ENCODE results near the gene SCFD2. TPM values are rescaled to one million over a fixed set of nuclear protein-coding genes. Genes with fewer than 3 reads are reported as not detected.
A peak's percentile ranks its signal among the peaks of the same experiment; 100 is the strongest.
"Not testable (repeated sequence)": the region's sequence is repeated elsewhere in the genome, so short reads cannot be mapped to it uniquely, and the experiment has no call there.

The SCFD2 gene
- total RNA-seq, 1 donor from 2014 or later, result 15.8 TPM

DNA sequence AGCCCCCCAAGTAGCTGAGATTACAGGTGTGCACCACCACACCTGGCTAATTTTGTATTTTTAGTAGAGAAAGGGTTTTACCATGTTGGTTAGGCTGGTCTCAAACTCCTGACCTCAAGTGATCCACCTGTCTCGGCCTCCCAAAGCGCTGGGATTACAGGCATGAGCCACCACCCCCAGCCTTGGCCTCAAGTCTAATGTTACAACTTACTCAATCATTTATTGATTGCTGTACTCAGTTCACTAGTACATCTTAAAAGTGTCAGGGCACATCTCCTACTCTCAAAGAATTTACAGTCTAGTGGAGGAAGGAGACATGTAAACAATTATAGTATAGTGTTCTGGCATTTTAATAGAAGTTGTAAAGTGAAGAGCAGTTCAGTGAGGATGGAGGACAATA lies 19.5 kb downstream of the SCFD2 start:
- not testable (repeated sequence) for DNase-seq (ENCODE audit: low spot score)

GRCh38 chr4:53340145-53340544 lies 25.7 kb downstream of the SCFD2 start:
- not testable (repeated sequence) for DNase-seq (ENCODE audit: low spot score)

- DNase-seq (ENCODE audit: low spot score), result not testable (repeated sequence)
Measured at GRCh38 chr4:53334916-53335315, 30.9 kb downstream of the SCFD2 start.

GRCh38 chr4:53326535-53326934 lies 39.3 kb downstream of the SCFD2 start:
- DNase-seq (ENCODE audit: low spot score), result no peak

- peak; percentile 30 for DNase-seq (ENCODE audit: low spot score)
Measured at GRCh38 chr4:53322696-53323095, 43.2 kb downstream of the SCFD2 start.

DNA sequence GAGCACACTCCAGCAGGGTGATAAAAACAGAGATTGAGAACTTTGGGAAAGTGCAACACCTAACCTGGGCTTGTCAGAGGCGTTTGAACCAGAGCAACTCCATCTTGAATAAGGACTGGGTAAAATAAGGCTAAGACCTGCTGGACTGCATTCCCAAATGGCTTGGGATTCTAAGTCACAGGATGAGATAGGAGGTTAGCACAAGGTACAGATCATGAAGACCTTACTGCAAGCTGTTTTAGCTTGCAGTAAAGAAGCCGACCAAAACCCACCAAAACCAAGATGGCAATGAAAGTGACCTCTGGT lies 43.9 kb downstream of the SCFD2 start:
- no peak for DNase-seq (ENCODE audit: low spot score)

- DNase-seq (ENCODE audit: low spot score), result no peak
Measured at GRCh38 chr4:53321151-53321983, 44.5 kb downstream of the SCFD2 start.

- peak; percentile 32 for DNase-seq (ENCODE audit: low spot score)
Measured at GRCh38 chr4:53315300-53315699, 50.6 kb downstream of the SCFD2 start.

DNA sequence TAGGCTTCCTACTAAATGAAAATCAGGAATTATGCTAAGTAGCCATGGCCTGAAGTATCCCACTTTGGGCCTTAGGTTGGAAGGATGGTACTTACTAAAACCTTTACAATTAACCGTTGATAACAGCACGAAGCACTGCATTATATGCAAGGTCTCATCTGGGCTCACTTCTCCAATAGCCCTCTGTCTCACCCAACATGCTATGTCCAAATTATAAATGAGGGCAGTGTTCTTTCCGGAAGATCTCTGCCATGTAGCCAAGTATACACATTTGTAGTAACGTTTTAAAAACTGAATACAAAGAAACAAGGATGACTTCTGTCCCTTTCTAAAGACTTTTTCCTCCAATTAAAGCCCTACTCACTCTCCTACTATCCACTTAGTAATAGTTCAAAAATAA lies 51.6 kb downstream of the SCFD2 start:
- DNase-seq (ENCODE audit: low spot score), result no peak

DNA sequence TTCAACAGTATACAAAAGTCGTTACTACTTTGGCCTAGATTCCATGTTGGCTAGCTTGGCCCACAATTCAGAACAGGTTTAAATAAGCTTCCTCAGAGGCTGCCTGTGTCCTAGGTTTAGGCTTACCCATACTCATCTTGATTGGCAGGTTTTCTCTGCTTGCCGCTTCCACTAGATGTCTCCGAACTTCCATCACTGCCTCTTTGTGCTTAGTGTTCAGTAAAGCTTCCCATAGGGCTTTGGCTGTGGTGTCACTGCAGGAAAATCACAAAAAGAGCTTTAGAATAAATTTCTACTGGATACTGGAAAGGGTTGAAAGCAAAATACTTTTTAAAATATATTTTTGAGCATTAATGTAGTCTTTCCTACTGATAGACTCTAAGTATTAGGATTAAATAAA lies 52.4 kb downstream of the SCFD2 start:
- no peak for DNase-seq (ENCODE audit: low spot score)

- DNase-seq (ENCODE audit: low spot score), result no peak
Measured at GRCh38 chr4:53309321-53310040, 56.4 kb downstream of the SCFD2 start.

- DNase-seq (ENCODE audit: low spot score), result no peak
Measured at GRCh38 chr4:53307819-53308780, 57.8 kb downstream of the SCFD2 start.

DNA sequence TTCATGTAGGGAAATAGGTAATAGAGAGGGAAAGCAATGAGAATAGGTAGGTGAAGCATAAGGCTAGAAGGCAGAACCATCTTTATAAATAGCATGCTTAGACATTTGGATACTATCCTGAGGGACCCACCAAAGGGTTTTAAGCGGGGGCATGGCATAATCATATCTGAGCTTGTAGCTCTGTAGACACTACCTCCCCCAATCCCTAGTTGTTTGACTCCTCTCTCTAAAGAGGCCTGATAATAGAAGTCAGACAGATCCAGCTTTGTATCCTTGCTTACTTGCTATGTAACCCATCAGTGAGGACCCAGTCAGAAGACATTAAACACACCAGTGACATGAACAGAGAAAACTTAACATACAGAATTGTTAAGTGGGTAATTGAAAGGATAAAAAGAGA lies 58.7 kb downstream of the SCFD2 start:
- no peak for DNase-seq (ENCODE audit: low spot score)

DNA sequence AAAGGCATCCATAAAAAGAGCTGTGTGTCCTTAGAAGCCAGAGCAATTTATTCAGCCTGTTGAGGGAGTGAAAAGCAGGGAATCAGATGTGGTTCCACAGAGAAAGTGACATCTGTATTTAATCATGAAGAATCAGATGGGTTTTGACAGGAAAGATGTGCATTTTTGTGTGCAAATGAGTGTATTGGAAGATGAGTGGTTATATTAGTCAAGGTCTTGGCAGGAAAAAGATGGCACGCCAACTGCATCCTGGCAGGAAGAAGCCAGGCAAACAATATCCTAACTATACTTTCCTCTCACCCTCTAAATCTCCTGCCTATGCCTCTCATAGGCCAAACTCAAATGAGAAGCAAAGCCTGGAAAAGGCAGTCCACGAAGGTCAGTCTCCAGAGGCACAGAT lies 59.1 kb downstream of the SCFD2 start:
- DNase-seq (ENCODE audit: low spot score), result no peak

DNA sequence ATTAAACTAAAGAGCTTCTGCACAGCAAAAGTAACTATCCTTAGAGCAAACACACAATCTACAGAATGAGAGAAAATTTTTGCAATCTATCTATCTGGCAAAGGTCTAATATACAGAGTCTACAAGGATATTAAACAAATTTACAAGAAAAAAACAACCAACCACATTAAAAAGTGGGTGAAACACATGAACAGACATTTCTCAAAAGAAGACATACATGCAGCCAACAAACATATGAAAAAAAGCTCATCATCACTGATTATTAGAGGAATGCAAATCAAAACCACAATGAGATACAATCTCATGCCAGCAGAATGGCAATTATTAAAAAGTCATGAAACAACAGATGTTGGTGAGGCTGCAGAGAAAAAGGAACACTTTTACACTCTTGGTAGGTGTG lies 73.7 kb downstream of the SCFD2 start:
- DNase-seq (ENCODE audit: low spot score), result not testable (repeated sequence)

DNA sequence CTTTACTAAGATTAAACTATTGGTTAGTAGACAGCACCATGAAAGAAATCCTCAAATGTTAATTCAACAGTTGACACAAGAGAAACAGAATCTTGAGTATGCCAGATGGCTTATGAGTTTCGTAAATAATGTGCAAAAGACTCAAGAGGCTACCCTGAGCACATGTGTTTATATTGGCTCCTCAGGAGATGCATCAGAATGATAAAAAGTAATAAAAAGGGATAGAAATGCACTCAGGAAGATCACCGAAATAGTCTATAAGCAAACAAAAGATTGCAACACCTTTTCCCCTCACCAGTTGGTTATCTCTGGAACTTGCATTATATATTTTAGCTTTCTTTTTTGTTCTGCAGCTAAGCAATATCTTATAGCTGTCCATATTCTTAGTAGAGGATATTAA lies 84.4 kb downstream of the SCFD2 start:
- no peak for DNase-seq (ENCODE audit: low spot score)

GRCh38 chr4:53280846-53281245 lies 85.0 kb downstream of the SCFD2 start:
- DNase-seq (ENCODE audit: low spot score), result no peak

DNA sequence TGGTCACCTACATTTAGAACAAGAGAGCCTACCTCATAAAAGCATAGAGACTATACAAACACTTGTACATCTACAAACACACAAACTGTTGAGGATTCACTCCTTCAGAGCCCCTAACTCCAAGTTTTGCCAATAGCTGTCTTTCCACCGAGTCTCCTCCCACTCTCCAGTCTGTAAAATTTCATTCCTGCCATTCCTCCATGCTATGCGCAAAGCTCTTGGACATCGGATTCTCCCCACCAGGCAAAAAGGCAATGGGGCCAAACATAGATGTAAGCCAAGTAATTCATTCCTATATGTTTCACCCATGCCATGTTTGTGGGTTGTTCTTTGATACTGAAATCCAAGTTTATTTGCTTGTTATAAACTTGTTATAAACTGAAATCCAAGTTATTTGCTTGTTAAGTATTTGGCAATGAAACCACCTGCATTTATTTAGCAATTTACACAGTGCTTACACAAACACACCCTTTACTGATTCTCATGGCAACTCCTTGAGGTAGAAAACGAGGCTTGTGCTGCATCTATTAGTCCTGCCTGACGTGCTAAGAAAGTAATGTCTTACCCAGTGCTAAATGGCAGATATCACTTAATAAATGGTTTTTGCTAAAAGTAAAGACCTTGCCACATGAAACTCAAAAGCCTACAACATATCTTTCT lies 91.1 kb downstream of the SCFD2 start:
- no peak for DNase-seq (ENCODE audit: low spot score)

DNA sequence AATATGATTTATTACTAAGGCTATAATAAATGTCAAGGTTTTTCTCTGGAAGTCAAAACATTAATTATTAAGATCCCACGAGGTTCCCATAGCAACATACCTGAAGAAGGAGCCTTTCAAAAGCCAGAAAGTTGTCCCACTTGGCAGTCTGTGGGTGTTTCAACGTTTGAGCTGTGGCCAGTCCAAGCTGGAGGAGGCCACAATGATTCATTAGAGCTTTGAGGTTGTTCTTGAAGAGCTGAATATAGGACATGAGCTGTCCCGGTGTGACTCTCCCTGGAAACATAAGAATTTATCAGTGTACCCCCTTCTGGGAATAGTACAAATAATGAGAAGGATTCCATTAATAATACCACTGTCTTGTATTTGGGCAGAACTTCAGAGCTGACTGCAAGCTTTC lies 92.1 kb downstream of the SCFD2 start:
- no peak for DNase-seq (ENCODE audit: low spot score)

DNA sequence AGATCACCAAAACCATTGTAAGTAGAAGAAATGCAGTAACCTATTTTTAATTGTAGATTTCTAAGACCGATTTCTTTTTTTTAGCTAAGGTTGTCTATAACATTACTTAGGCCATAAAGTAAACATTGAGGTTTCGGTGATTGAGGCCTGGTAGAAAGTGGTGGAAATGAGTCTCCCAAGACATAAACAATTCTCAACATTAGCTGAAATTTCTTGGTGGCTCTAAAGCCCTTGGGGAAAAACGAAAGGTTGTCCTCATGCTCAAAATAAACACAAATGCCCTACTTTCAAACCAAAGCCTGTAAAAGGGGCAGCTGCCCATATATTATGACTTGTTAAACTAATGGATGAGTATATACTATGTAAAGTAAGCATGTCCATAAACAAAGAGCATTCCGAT lies 98.8 kb downstream of the SCFD2 start:
- no peak for DNase-seq (ENCODE audit: low spot score)

DNA sequence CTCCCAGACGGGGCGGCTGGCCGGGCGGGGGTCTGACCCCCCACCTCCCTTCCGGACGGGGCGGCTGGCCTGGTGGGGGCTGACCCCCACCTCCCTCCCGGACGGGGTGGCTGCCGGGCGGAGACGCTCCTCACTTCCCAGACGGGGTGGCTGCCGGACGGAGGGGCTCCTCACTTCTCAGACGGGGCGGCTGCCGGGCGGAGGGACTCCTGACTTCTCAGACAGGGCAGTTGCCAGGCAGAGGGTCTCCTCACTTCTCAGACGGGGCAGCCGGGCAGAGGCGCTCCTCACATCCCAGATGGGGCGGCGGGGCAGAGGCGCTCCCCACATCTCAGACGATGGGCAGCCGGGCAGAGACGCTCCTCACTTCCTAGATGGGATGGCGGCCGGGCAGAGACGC lies 109.9 kb downstream of the SCFD2 start:
- DNase-seq (ENCODE audit: low spot score), result not testable (repeated sequence)

- no peak for DNase-seq (ENCODE audit: low spot score)
Measured at GRCh38 chr4:53240573-53240972, 125.3 kb downstream of the SCFD2 start.
